ENCODE measurements around the gene FA2H.

The FA2H gene

DNA sequence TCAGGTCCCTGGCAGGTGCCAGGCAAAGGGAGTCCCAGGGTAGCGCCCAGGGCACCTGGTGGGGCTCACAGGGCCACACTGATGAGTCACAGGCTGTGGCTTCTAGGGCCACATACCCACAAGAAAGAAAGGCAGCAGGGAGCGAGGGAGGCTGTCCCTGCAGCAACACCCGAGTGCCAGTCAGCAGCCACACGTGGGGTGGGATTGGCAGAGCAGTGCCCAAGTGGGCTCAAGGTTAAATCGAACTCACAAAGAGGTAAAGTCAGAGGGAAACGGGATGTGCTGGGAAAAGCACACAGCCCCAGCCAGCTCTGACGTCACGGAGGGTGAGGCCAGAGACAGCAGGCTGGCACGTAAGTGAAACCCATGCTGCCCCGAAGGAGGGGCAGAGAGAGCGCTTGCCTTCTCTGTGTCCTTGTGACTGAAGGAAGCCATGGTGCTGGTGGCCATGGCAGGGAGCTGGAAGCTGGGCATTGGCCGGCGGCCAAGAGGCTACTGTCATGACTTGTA is 33.8 kb downstream of the FA2H start:
- Histone ChIP-seq H3K27ac (ENCODE audit: low read depth, low read length) (no peak overlapping the region), H3K79me2 (ENCODE audit: insufficient read depth, low read length) (no peaks in the 10 kb centered on the region), H3K27me3 (ENCODE audit: low read length) (no peaks in the 10 kb centered on the region), H4K20me1 (ENCODE audit: low read depth, low read length) (no peaks in the 10 kb centered on the region), H3K4me3 (ENCODE audit: insufficient read depth, low read length, poor library complexity, severe bottlenecking) (no peak overlapping the region), H3K9me3 (ENCODE audit: insufficient read depth, low read length) (no peaks in the 10 kb centered on the region), H3K4me2 (ENCODE audit: low read depth, low read length, poor library complexity, severe bottlenecking) (no peak overlapping the region), H3K9ac (ENCODE audit: low read length) (no peak overlapping the region), H3K36me3 (ENCODE audit: low read length) (no peaks in the 10 kb centered on the region), H2AFZ (ENCODE audit: low read depth, low read length, severe bottlenecking) (no peak overlapping the region), H3F3A (ENCODE audit: insufficient read depth) (no peaks in the 10 kb centered on the region), H3K9me2 (replicated peaks; ENCODE audit: insufficient read depth, low read length) (no peaks in the 10 kb centered on the region)
- TF ChIP-seq, protein P1, sequence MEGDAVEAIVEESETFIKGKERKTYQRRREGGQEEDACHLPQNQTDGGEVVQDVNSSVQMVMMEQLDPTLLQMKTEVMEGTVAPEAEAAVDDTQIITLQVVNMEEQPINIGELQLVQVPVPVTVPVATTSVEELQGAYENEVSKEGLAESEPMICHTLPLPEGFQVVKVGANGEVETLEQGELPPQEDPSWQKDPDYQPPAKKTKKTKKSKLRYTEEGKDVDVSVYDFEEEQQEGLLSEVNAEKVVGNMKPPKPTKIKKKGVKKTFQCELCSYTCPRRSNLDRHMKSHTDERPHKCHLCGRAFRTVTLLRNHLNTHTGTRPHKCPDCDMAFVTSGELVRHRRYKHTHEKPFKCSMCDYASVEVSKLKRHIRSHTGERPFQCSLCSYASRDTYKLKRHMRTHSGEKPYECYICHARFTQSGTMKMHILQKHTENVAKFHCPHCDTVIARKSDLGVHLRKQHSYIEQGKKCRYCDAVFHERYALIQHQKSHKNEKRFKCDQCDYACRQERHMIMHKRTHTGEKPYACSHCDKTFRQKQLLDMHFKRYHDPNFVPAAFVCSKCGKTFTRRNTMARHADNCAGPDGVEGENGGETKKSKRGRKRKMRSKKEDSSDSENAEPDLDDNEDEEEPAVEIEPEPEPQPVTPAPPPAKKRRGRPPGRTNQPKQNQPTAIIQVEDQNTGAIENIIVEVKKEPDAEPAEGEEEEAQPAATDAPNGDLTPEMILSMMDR (IDR thresholded peaks at IDR 0.05; ENCODE audit: insufficient read depth, low read length, poor library complexity, severe bottlenecking): no peak
- no peak for TF ChIP-seq EZH2phosphoT487 (conservative IDR thresholded peaks at IDR 0.05; ENCODE audit: low read length)

DNA sequence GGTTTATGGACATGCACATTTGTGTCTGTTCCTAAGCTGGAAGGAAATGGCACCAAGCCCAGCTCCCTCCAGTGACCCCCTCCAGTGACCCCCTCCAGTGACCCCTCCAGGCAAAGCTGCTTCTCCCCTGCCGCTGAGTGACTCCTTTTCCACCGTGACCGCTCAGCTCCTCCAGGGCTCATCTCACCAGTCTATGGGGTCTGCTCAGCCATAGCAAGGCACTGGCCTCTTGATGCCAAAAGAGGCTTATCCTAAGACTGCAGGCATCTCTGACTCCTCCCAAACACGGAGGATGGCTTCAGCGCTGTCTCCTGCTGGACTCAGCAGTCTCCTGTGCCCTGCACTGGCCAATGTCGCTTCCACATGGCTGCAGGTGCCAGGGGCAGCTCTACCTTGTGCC is 35.3 kb downstream of the FA2H start:
- Histone ChIP-seq H3K27me3 (ENCODE audit: low read length) (no peaks in the 10 kb centered on the region), H3K4me2 (ENCODE audit: low read depth, low read length, poor library complexity, severe bottlenecking) (no peak overlapping the region), H3K27ac (ENCODE audit: low read depth, low read length) (no peak overlapping the region), H3K4me3 (ENCODE audit: insufficient read depth, low read length, poor library complexity, severe bottlenecking) (no peak overlapping the region), H3K9me2 (replicated peaks; ENCODE audit: insufficient read depth, low read length) (no peaks in the 10 kb centered on the region), H3K36me3 (ENCODE audit: low read length) (no peaks in the 10 kb centered on the region), H3F3A (ENCODE audit: insufficient read depth) (no peaks in the 10 kb centered on the region), H3K9ac (ENCODE audit: low read length) (no peak overlapping the region), H3K79me2 (ENCODE audit: insufficient read depth, low read length) (no peaks in the 10 kb centered on the region), H2AFZ (ENCODE audit: low read depth, low read length, severe bottlenecking) (no peak overlapping the region), H4K20me1 (ENCODE audit: low read depth, low read length) (no peaks in the 10 kb centered on the region), H3K9me3 (ENCODE audit: insufficient read depth, low read length) (no peaks in the 10 kb centered on the region)
- TF ChIP-seq EZH2phosphoT487 (conservative IDR thresholded peaks at IDR 0.05; ENCODE audit: low read length): no peak
- TF ChIP-seq, protein P1 (IDR thresholded peaks at IDR 0.05; ENCODE audit: insufficient read depth, low read length, poor library complexity, severe bottlenecking): no peak

DNA sequence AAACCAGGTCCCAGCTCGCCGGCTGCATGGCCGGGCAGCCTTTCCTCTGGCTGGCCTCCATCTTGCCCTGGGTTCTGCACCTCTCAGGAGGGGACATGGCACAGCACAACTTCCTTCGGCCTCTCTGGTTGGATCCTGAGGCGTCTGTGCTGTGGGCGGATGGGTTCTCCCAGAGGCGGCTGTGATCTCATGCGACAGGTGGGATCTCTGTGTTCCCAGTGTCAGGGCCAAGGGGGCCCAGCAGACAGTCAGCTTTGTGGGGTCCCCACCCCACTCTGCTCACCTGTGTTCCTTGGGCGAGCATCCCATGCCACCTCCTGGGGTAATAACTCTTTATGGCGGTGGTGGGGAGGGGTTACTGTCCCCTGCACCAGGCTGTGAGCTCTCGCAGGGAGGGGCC is 35.8 kb downstream of the FA2H start:
- TF ChIP-seq, protein P1 (IDR thresholded peaks at IDR 0.05; ENCODE audit: insufficient read depth, low read length, poor library complexity, severe bottlenecking): no peak
- no peak for TF ChIP-seq EZH2phosphoT487 (conservative IDR thresholded peaks at IDR 0.05; ENCODE audit: low read length)
- Histone ChIP-seq H2AFZ (ENCODE audit: low read depth, low read length, severe bottlenecking) (no peak overlapping the region), H3K4me3 (ENCODE audit: insufficient read depth, low read length, poor library complexity, severe bottlenecking) (no peak overlapping the region), H4K20me1 (ENCODE audit: low read depth, low read length) (no peaks in the 10 kb centered on the region), H3K36me3 (ENCODE audit: low read length) (no peaks in the 10 kb centered on the region), H3K9me2 (replicated peaks; ENCODE audit: insufficient read depth, low read length) (no peaks in the 10 kb centered on the region), H3K4me2 (ENCODE audit: low read depth, low read length, poor library complexity, severe bottlenecking) (no peak overlapping the region), H3K9me3 (ENCODE audit: insufficient read depth, low read length) (no peaks in the 10 kb centered on the region), H3K79me2 (ENCODE audit: insufficient read depth, low read length) (no peaks in the 10 kb centered on the region), H3F3A (ENCODE audit: insufficient read depth) (no peaks in the 10 kb centered on the region), H3K9ac (ENCODE audit: low read length) (no peak overlapping the region), H3K27me3 (ENCODE audit: low read length) (no peaks in the 10 kb centered on the region), H3K27ac (ENCODE audit: low read depth, low read length) (no peak overlapping the region)
